ENCODE data around the gene ATF7.
"Not testable (repeated sequence)": the region's sequence is repeated elsewhere in the genome, so short reads cannot be mapped to it uniquely, and the experiment has no call there.

Gene ATF7

DNA sequence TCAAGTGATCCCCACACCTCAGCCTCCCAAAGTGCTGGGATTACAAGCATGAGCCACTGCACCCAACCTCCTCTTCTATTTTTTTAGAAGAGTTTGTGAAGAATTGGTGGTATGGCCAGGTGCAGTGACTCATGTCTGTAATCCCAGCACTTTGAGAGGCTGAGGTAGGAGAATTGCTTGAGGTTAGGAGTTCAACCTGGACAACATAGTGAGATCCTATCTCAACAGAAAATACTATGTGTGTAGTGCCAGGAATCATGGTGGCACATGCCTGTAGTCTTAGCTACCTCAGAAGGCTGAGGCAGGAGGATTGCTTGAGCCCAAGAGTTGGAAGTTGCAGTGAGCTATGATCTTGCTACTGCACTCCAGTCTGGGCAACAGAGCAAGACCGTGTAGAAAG lies 5.5 kb upstream of the ATF7 start:
- in situ Hi-C loops (cut with HindIII; ENCODE audit: low sequenced_read_pairs), result no loop called here

DNA sequence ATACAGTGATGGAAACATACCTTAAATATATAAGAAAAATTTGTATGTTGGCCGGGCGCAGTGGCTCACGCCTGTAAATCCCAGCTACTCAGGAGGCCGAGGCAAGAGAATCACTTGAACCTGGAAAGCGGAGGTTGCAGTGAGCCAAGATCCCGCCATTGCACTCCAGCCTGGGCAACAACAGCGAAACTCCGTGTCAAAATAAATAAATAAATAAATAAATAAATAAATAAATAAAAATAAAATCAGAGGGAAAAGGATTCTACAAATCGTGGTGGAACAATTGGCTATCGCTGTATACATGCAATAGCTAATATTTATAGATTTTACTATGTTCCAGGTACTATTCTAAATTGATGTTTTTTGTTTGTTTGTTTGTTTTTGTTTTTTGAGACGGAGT lies 1.7 kb upstream of the ATF7 start:
- in situ Hi-C loops (cut with HindIII; ENCODE audit: low sequenced_read_pairs), result no loop called here

DNA sequence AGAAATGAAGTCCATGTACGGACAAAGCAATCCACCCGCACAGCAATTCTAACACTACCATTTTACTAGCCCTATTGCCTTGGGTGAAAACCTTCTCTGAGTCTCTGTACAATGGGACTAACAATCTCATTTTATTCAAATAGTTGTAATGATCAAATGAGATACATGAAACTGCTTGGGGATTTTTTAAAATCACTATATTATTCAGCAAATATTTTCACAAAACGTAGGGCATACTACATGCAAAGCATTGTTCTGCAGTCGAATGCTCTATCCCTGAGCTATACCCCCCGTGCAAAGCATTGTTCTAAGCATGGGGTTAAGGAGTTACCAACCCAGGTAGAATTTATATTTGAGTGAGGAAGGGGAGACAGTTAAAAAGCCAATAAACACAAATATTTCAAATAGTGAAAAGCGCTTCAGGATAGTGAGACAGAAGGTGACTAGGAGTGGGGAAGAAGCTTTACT lies 554 bp upstream of the ATF7 start:
- in situ Hi-C loops (cut with HindIII; ENCODE audit: low sequenced_read_pairs), result no loop called here

DNA sequence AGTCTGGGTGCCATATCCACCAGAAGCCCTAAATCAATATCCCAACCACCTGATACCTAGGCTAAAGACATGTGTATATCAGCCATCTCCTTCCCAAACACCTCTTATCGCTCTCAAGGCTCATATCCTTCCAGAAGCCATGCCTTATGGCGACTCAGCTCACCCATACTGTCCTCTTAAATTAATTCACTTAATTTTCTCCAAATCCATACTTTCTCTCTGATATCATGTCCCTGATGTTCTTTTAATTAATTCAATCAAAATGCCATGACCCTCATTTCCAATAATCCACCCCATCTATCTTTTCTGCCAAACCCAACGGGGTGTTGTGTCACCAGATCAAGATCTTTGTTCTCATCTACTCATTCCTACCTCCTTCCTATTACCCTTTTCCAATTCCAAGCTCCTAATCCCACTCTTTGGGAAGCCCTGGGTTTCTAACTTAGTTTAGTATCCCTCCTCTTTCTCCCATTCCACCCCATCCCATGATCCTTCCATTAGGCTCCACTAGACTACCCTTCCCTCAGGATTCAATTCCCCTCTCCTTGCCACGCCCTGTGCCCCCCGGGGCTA lies 723 bp downstream of the ATF7 start:
- in situ Hi-C loops (cut with HindIII; ENCODE audit: low sequenced_read_pairs), result no loop called here

DNA sequence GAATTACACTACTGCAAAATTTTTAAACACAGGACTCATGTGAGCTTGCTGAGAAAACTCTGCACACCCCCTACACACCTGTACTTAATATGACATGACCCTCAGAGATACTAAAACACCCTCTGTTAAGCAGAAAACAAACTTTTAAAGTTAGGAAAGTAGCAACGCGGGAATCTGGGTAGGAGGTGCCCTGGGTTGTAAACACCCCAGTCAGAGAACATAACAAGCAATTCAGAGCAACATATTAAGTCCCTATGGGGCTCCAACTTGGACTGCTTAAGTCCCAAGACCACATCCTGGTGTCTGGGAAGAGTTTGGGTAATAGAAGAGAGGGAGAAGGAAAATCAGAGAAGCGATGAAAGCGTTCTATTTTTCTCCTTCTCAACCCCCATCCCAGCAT lies 1.2 kb downstream of the ATF7 start:
- in situ Hi-C loops (cut with HindIII; ENCODE audit: low sequenced_read_pairs), result no loop called here

DNA sequence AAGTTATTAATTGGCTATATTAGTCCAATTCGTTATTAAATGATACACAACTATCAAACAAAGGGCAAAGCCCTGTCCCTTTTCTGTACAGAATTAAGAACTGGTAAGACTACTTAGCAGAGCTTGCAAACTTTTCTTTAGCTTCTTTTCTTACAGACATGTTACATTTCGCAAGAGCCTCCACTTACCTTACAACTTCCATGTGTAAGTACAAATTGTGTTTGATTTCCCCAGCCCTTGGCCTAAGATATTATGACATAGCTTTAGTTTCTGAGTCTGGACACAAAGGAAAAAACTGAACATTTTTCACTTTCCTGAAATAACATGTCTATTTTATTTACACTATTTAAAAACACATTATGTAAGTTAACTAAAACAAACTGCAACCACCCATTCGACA lies 1.7 kb downstream of the ATF7 start:
- in situ Hi-C loops (cut with HindIII; ENCODE audit: low sequenced_read_pairs), result no loop called here

DNA sequence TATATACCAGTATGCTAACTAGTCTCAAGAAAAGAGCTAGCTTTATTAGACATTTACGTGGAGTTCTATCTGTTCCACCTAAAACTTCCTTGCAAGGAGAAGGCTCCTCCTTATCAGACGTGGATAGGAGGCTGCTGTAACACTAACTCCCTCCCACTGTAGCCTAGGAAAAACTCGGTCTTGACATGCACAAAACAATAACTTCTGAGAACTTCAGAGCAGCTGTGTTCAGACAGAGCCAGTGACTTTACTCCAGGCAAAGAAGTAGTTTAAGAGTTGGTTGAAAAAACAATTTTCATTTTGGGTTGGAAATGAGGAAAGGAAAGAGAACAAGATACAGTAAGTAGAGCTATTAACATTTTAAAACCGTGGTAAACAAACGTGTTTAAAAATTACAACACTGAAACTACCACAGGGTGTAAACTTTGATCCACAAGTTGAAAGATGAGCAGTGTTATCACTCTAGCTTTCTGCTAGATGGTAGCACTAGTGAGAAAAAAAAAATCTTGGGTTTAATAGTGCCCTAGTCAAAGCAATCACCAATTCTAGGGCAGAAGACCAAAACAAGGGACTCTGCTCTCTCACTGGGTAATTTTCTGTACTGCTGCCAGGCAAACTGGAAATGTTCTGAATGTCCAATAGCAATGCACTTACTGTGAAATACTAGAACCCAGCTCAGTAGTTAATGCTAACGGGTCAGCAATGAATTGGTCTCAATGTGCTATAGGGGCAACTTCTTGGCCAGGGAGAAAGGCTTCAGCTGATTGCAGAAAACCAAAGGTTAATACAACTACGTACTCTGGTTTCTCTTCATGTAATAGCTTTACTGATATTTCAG lies 2.4 kb downstream of the ATF7 start:
- in situ Hi-C loops (cut with HindIII; ENCODE audit: low sequenced_read_pairs), result no loop called here

DNA sequence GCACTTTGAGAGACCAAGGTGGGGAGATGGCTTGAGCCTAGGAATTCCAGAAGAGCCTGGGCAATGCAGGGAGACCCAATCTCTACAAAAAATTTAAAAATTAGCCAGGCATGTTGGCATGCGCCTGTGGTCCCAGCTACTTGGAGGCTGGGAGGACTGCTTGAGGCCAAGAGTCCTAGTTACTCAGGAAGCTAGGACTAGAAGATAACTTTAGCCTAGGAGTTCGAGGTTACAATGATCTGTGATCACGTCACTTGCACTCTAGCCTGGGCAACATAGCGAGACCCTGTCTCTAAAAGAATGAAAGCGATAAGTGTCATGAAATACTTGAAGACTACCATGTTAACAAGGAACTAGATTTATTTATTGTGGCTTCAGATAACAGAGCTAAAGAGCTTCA lies 3.5 kb downstream of the ATF7 start:
- in situ Hi-C loops (cut with HindIII; ENCODE audit: low sequenced_read_pairs), result no loop called here

DNA sequence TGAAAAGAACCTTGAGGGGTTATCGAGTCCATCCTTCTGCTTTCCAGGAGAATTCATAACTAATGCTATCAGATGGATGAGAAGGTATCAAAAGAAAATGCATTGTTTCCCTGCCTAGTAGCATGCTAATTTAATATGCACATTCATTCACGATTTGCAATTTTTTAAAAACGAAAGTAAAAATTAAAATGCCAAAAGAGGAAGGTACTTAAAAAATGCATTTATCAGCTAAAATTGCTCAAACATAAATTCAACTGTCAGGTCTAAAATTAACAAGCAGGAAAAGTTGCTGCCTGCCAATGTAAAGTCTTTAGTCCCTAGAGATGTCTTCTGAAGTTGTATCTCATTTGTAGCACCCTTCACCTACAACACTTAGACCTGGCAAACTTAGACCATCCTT lies 7.9 kb downstream of the ATF7 start:
- in situ Hi-C loops (cut with HindIII; ENCODE audit: low sequenced_read_pairs), result no loop called here

DNA sequence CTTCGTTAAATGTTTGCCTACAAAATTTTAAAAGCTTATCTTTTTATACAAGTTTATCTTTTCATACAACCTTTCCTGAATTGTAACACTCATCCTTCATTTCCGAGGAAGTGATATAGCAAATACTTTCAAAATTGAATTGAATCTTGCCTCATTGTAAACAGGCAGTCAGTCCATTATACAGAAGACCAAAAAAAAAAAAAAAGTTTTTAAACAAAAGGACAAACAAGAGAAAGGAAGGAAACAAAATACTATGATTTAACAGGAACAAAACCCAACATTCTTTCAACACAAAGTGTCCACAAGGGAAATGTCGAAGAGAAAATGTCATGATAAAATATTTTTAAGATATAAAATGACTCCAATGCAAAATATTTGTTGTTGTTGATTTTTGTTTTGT lies 8.5 kb downstream of the ATF7 start:
- in situ Hi-C loops (cut with HindIII; ENCODE audit: low sequenced_read_pairs), result no loop called here

DNA sequence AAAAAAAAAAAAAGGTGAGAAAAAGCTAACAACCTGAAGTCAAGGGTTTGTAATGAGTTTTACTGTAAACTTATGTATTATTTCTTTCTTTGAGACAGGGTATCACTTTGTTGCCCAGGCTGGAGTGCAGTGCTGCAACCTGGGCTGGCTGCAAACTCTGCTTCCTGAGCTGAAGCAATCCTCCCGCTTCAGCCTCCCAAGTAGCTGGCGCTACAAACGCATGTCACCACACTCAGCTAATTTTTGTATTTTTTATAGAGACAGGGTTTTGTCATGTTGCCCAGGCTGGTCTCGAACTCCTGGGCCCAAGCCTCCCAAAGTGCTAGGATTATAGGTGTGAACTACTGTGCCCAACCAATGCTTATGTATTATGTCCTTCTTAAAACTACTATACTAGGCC lies 9.2 kb downstream of the ATF7 start:
- in situ Hi-C loops (cut with HindIII; ENCODE audit: low sequenced_read_pairs), result no loop called here

DNA sequence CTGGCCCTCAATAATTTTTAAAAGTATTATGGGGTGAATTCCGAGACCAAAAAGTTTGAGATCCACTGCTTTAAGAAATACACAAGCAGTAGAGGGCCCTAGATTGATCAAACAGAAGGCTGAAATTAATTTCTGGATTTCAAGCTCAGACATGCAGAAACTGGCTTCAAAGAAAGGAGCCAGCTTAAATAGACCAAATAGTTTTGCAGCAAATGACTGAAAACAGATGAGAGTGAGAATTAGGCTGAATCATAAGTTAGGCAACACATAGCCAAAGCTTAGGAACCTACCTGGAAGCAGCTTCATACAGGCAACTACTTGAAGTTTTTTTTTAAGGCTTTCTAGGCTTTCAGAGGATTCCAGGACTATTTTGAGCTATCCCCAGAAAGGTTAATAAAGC lies 12.4 kb downstream of the ATF7 start:
- in situ Hi-C loops (cut with HindIII; ENCODE audit: low sequenced_read_pairs), result no loop called here

DNA sequence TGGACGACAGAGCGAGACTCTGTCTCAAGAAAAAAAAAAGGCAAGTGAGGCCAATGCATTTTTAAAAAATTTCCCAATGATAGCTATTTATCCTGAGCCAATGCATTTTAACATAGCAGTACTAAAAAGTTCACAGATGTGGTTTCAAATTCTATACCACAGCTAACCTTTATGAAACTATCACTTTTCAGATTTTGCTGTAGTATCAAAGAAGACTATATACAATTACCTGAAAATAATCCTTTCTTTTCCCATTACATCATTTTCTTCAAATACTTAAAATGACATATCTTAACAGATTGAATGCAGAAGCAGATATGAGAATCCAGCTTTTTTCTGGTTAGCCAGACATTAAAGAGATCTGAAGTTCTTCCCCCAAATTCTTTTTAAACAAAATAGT lies 13.2 kb downstream of the ATF7 start:
- in situ Hi-C loops (cut with HindIII; ENCODE audit: low sequenced_read_pairs), result no loop called here

DNA sequence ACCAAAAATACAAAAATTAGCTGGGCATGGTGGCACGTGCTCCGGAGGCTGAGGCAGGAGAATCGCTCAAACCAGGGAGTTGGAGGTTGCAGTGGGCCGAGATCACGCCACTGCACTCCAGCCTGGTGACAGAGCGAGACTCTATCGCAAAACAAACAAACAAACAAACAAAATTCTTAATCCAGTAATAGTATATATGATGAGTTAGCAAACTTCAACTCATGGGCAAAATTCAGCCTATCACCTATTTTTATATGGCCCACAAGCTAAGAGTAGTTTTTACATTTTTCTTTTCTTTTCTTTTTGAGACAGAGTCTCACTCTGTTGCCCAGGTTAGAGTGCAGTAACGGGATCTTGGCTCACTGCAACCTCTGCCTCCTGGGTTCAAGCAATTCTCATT lies 14.9 kb downstream of the ATF7 start:
- in situ Hi-C loops (cut with HindIII; ENCODE audit: low sequenced_read_pairs), result no loop called here

DNA sequence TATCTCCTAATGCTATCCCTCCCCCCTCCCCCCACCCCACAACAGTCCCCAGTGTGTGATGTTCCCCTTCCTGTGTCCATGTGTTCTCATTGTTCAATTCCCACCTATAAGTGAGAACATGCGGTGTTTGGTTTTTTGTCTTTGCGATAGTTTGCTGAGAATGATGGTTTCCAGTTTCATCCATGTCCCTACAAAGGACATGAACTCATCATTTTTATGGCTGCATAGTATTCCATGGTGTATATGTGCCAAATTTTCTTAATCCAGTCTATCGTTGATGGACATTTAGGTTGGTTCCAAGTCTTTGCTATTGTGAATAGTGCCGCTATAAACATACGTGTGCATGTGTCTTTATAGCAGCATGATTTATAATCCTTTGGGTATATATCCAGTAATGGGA lies 19.5 kb downstream of the ATF7 start:
- in situ Hi-C loops (cut with HindIII; ENCODE audit: low sequenced_read_pairs), result not testable (repeated sequence)

DNA sequence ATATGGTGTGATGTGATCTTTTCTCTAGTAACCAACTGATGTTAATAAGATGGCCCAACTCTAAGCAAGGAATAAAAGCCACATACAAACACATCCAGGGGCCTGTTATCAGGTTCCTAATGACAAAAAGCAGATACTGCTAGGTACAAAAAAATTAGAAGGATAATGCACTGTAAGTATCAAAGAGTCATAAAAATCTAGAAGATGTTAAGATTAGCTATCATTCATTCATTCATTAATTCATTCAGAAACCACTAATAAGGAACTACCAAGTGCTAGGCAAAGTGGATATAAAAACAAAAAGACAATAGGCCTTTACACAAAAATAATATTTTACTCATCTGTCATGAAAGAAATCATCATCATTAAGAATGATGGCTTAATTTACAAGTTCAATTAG lies 21.6 kb downstream of the ATF7 start:
- in situ Hi-C loops (cut with HindIII; ENCODE audit: low sequenced_read_pairs), result no loop called here

DNA sequence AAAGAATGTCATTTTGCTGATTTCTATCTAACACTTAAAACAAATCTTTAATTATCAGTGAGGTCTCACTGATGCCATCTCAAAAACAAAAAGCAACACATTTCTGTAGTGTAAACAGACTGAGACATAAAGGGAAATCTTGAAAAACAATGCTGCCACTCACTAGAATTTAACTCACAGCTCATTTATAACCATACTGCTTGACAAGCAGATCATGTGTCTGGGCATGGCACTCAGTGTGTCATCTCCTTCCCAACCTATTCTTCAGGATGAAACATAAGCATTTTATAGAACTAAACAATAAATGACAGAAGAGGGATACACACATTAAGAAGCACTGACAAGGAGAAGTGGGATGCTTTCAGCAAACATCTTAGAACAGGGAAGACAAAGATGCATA lies 22.4 kb downstream of the ATF7 start:
- in situ Hi-C loops (cut with HindIII; ENCODE audit: low sequenced_read_pairs), result no loop called here

DNA sequence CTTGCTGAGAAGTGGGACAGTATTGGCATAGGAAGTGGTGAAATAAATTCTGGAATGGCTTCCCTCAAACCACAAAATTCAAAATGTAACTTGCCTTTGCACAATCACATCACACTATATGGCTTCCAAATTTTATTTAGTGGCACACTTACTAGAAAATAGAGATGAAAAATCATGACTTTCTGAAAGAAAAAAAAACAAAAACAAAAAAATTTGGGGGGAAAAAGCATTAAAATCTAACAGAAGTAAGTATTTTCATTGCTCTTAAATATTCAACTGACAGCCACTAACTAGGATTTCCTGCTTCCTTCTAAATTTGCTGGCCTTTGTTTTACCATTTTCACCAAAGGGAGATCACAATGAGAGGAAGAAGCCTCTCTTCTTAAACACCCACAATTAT lies 23.0 kb downstream of the ATF7 start:
- in situ Hi-C loops (cut with HindIII; ENCODE audit: low sequenced_read_pairs), result no loop called here

DNA sequence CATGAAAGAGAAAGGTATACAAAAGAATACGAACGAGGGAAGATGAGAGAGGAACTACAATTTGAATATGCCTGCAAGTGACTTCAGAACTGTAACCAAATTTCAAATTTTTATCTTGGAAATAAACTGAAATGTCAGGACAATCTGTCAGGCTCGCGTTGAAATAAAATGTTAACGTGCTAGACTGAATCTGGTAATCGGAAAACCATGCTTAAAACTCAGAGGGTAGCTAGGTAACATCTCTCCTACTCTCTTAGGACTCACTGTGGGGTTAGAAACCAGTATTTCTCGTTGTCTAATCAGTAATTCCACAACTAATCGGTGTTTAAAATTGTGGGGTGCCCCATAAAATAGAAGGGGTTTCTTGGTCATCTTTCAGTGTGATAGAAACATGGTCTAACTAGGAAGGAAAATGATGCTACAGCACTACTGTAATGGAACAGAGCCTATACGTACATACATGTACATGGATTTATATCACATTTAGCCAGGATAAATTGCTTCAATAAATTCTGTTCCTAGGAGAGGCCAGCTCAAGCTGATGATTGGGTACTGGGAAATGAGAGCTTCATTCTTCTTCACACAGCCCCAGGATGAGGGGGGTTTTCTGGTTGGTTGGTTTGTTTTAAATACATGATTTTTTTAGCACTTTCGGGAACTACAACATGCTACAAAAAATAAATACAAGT lies 23.9 kb downstream of the ATF7 start:
- in situ Hi-C loops (cut with HindIII; ENCODE audit: low sequenced_read_pairs), result no loop called here

DNA sequence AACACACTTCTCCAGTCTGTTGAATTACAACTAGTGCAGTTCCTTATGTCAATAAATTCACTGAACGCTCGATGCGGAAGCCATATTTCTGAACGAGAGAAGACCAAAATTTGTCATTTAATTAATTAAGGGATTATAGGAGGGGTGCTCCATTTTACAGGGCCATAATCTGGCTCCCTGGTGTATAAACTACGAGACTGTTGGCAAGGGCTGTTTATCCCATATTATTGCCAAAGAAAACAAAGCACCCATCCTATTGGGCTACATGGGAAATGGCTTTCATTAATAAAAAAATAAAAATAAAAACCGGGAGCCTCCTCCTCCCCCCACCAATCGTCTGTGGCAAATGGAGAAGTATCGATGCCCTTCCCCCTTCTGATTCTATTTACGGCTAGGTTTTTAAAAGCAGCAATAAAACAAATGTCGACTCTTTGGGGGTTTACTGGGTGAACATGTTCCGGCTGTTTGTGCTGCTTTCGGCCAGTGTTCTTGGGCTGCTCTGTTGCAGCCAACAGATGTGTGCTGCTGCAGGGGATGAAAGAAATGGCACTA lies 24.8 kb downstream of the ATF7 start:
- in situ Hi-C loops (cut with HindIII; ENCODE audit: low sequenced_read_pairs), result no loop called here

DNA sequence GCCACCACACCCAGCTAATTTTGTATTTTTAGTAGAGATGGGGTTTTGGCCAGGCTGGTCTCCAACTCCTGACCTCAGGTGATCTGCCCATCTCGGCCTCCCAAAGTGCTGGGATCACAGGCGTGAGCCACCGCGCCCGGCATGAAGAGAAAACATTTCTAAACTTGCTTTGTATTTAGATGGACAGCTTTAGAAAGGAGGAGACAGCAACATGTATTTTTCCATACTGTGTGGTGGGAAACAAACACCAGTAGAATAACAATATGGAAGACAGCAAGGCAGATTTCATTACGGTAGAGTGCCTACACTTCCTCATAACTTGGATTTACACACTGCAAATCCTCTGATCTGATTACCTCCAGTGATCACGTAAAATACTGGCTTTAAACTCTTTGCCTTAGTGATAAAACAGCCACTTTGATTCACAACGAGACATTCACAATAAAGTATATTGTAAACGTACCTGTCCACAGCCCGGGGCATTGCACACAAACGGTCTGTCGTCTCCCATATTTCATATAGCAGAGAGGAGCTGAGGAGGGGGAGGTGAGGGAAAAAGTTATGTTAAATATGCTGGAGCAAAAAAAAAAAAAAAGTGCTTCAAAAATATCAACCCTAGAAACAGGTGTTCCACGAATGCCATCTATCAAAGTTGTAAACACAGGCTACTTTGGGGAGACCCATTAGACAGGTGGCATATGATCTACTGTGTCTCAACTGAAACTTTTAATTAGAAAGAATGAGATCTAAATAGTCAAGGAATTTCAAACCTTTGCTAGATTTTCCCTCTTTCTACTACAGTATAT lies 25.5 kb downstream of the ATF7 start:
- in situ Hi-C loops (cut with HindIII; ENCODE audit: low sequenced_read_pairs), result no loop called here

All from DLD1 (cell line).